GM21825 (cell line): Measurements from ENCODE around the gene GALR3.
A peak's percentile ranks its signal among the peaks of the same experiment; 100 is the strongest.

Source experiments
- ATAC-seq: cut with Tn5 transposase; IDR thresholded peaks from one replicate; pipeline ENCODE4 v1.9.1; 2021; ENCODE audit warnings: mild to moderate bottlenecking, moderate library complexity; ENCODE audit not compliant: unreplicated experiment

GALR3 gene

DNA sequence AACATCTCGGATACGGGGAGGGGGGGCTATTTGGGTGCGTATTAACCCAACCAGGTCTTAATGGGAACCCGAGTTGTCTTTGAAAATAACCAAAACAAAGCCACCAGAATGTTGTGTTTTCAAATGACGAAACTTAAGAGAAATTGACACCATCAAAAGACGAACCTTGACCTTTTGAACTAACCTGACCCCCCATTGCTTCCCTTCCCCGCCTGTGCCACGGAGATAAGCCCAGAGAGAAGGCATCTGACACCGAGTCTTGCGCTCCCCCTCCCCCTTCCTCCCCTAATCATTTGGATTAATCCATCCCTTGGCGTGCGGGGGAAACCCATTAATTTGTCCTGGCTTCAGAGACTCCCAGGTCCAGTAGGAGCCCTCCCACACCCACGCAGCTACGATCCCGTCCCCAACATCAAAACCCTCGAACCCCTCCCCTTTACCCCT is 20.0 kb upstream of the GALR3 start:
- ATAC-seq = no peak

GRCh38 chr22:37803639-37804351 is 19.4 kb upstream of the GALR3 start:
- ATAC-seq = no peak

- no peak for ATAC-seq
These were observed 18.8 kb upstream of the GALR3 start for GRCh38 chr22:37804352-37804880.

DNA sequence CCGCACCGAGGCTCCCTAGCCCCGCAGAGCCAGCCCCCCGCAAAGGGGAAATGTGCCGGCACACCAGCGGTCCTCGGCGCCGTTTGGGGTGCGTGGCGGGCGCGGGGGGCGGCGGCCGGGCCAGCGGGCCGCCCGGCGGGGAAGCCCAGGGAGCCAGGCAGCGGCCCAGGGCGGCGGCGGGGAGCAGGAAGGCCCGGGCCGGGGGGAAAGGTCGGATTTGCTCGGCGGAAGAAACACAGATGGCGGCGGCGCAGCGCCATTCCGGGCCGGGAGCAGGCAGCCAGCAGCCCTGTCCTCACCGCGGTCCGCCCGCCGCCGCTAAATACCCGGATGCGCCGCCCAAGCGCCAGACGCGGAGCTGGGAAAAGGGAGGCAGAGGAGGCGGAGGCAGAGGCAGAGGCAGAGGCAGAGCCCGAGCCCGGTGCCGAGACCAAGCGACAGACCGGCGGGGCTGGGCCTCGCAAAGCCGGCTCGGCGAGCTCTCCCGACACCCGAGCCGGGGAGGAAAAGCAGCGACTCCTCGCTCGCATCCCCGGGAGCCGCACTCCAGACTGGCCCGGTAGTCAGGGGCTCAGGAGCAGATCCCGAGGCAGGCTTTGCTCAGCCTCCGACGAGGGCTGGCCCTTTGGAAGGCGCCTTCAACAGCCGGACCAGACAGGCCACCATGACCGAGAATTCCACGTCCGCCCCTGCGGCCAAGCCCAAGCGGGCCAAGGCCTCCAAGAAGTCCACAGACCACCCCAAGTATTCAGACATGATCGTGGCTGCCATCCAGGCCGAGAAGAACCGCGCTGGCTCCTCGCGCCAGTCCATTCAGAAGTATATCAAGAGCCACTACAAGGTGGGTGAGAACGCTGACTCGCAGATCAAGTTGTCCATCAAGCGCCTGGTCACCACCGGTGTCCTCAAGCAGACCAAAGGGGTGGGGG is 18.0 kb upstream of the GALR3 start:
- no peak for ATAC-seq

GRCh38 chr22:37805810-37806277 is 17.3 kb upstream of the GALR3 start:
- ATAC-seq = no peak

- ATAC-seq = no peak
These were observed 16.5 kb upstream of the GALR3 start for GRCh38 chr22:37806409-37807333.

- peak; percentile 84 for ATAC-seq
These were observed 15.5 kb upstream of the GALR3 start, which contains the start of gene GCAT for GRCh38 chr22:37807410-37808293. TSS of gene GCAT (plus strand) at chr22:37807934. CDS start at chr22:37807968, 34 bp downstream.

DNA sequence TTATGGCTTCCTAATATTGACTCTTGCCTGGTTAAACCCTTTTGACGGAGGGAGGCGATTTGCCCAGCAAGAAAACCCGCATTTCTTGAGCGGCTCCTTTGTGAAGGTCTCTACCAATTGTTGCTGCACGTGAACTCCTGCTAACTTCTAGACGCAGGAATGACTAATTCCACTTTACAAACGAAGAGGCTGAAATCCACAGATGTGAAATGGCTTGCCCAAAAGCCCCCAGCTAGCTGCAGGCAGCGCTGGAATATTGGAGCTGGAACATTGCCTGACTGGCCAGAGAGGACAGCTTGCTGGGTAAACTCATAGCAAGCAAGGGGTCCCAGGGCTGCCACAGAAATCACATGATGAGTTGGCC is 14.9 kb upstream of the GALR3 start:
- no peak for ATAC-seq

DNA sequence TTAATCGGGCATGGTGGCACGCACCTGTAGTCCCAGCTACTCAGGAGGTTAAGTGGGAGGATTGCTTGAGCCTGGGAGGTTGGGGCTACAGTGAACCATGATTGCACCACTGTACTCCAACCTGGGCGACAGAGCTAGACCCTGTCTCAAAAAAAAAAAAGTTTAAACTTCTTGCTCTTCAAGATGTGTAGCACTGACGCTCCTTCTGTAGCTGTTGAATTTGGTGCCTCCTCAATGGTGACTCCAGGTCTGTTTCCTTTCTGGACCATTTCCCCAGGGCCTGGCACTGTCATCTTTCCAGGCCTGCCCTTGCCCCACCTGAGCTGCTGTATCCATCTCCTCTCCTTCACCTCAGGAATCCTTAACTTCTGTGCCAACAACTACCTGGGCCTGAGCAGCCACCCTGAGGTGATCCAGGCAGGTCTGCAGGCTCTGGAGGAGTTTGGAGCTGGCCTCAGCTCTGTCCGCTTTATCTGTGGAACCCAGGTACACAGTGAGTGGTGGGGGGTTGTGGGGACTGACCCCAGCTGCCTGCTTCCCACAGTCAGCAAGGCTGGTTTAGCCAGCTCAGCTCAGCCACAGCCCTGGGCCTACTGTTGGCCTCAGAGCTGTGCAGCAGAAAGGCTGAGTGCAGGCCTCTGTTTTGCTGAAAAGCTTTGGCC is 13.4 kb upstream of the GALR3 start:
- ATAC-seq = no peak

- ATAC-seq = no peak
These were observed 11.3 kb upstream of the GALR3 start for GRCh38 chr22:37811867-37812266.

DNA sequence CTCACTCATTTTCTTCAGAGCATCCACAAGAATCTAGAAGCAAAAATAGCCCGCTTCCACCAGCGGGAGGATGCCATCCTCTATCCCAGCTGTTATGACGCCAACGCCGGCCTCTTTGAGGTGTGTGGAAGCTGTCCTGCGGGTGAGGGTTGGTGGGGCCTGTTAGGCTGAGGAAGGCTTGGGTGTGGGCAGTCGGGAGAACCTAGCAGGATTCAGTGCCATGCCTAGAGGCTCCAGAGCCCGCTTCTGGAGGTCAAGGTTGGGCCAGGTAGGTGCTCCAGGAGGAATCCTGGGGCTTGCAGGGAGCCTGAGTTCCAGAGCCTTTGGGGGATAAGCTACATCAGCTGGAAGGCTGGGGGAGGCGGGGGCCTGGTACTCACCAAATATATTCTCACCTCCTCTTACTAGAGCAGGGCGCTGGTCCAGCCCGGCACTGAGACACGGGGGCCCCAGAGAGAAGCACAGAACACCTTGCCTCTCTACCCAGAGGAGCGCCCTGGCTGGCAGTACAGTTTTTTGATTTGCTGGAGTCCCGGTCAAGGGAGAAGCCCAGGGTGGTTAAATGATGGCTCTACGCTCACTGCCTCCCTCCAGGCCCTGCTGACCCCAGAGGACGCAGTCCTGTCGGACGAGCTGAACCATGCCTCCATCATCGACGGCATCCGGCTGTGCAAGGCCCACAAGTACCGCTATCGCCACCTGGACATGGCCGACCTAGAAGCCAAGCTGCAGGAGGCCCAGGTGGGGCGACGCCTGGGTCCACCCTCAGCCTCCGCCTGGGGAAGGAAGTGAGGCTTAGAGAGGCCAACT is 10.1 kb upstream of the GALR3 start:
- ATAC-seq = no peak

DNA sequence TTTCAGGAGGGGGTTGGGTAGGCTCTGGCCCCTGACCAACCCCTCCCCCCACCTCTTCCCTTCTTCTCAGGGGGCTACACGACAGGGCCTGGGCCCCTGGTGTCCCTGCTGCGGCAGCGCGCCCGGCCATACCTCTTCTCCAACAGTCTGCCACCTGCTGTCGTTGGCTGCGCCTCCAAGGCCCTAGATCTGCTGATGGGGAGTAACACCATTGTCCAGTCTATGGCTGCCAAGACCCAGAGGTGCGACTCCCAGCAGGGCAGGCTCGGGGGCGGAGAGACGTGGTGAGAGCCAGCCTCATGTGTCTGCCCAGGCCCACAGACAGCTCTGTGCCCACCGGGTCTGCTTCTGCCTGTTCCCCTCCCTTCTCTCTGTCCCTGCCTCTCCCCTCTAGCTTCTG is 7.6 kb upstream of the GALR3 start:
- ATAC-seq = no peak

DNA sequence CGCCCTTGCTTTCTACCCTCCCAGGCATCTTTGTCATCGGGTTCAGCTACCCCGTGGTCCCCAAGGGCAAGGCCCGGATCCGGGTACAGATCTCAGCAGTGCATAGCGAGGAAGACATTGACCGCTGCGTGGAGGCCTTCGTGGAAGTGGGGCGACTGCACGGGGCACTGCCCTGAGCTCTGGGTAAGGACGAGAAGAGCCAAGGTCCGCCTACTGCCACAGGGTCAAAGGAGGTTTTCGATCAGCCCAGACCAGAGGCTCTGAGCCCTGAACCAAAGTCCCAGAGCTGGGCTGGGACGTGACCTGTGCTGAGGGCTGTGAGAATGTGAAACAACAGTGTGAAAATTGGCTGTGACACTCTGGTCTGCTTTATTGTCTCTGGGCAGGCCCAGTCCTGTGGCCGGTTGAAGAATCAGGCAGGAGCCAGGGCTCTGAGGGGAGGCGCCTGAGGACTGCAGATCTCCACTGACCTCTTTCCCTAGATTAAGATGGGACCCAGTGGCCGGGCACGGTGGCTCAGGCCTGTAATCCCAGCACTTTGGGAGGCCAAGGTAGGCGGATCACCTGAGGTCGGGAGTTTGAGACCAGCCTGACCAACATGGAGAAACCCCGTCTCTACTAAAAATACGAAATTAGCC is 6.5 kb upstream of the GALR3 start:
- ATAC-seq = no peak

DNA sequence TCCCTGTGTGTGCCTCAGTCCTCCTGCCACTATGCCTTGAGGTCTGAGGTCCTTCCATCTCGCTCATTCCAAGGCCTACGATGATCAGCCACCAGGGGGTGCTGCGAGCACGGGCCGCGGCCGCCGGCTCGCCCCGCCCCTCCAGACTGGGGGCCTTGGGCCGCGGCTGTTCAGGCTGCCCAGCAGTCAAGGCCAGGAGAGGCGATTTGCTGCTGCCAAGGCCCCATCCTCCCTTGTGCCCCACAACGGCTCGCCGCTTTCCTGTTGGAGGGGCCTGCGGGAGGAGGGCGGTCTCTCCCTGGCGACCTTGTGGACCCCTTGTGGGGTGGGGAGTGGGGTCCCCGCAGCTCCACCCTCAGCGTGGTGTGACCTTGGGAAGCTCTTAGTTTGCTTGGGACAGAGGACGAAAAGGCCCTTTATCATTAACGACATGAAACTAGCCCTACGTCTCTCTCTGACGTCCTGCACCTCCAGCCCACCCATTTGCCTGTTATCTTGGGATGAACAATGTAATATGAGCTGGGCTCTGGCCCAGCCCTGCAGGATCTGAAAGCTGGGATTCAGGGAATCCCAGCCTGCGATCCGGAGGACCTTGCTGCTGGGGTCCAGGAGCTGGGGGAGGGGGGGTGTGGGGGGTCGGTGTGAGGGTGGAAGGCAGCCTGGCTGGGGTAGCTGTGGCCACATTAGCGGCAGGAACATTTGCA is 5.3 kb upstream of the GALR3 start:
- ATAC-seq = no peak

DNA sequence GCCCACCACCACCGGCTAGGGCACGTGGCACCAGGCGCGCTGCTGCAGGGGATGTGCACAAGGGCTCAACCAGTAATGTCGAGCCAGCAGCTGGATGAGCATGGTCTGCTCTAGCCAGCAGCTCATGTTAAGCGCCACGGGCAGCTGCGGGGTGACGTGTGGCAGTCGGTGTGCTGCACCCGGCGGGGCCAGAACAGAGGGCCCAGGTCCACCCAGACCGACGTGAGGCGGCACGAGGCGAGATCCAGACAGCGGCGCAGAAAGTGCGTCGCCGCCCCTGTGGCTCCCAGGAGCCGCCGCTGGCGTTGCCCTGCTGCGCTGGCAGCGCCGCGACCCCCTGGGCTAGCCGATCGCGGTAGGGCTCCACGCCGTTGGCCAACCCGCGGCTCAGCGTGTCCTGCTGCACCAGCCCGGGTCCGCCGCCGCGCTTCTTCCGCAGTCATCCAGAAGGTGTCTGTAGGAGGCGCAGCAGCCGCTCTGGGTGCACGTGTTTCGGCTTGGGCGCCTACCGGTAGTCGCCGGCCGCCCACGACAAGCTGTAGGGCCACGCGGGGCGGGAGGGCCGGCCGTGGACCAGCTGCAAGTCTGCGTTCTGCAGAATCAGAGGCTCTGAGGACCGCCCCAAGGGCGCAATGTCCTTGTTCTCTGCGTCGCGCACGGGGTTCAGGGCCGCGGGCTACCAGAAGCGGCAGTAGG is 4.6 kb upstream of the GALR3 start:
- no peak for ATAC-seq

- ATAC-seq = no peak
These were observed 4.1 kb upstream of the GALR3 start for GRCh38 chr22:37819105-37819433.

- no peak for ATAC-seq
These were observed 2.8 kb upstream of the GALR3 start for GRCh38 chr22:37820350-37820749.
